Muscle of leg (tissue), 16 donors: ENCODE measurements around the gene NANOGP8. TPM values are rescaled to one million over a fixed set of nuclear protein-coding genes. Genes with fewer than 3 reads are reported as not detected.
"Not testable (repeated sequence)": the region's sequence is repeated elsewhere in the genome, so short reads cannot be mapped to it uniquely, and the experiment has no call there.

Source experiments
- DNase-seq: peaks from one replicate; pipeline ENCODE4 v3.0.0; 2013
- H3K27ac ChIP-seq: one replicate; pipeline ENCODE4 v1.5.1; 2013; ENCODE audit warnings: mild to moderate bottlenecking, low read length, control low read depth
- H3K27me3 ChIP-seq: one replicate; pipeline ENCODE4 v1.6.1; 2013; ENCODE audit warnings: low read length; ENCODE audit not compliant: control insufficient read depth, insufficient read depth
- H3K36me3 ChIP-seq: one replicate; pipeline ENCODE4 v1.6.1; 2013; ENCODE audit warnings: low read length; ENCODE audit not compliant: control insufficient read depth, insufficient read depth
- H3K4me1 ChIP-seq: one replicate; pipeline ENCODE4 v1.6.1; 2013; ENCODE audit warnings: low read length; ENCODE audit not compliant: control insufficient read depth, insufficient read depth
- H3K4me3 ChIP-seq: one replicate; pipeline ENCODE4 v1.5.1; 2013; ENCODE audit warnings: low read length, control low read depth
- H3K9me3 ChIP-seq: replicated peaks from 2 replicates; pipeline ENCODE4 v1.6.1; 2013; ENCODE audit warnings: low read depth, low read length; ENCODE audit not compliant: control insufficient read depth
- WGBS: methylation state at CpG from one replicate; pipeline ENCODE4 v1.1.5; 2013; ENCODE audit warnings: missing lambda C conversion rate; ENCODE audit not compliant: insufficient coverage; 5-methylcytosine and 5-hydroxymethylcytosine counted together
- long read RNA-seq, 11 donors: transcript quantifications; one replicate each; lab custom pipeline, GENCODE V29; 2026
- polyA plus RNA-seq, 8 donors: library from polyadenylated mRNA; unstranded; fragments of 120-200 nt; gene quantifications; one replicate each; pipeline versions ENCODE4 v1.2.1 to v1.2.3, GENCODE V29; 2013; ENCODE audit warnings: inconsistent platforms in 1 of 8, low replicate concordance in 1 of 8; ENCODE audit not compliant: insufficient read length in 8 of 8, insufficient read depth in 1 of 8
- total RNA-seq: library from RNA; stranded (reverse); fragments of 120-200 nt; gene quantifications from one replicate; pipeline ENCODE4 v1.2.4, GENCODE V29; 2013

Gene NANOGP8
- total RNA-seq: 0.27 TPM
- polyA plus RNA-seq: under 1 TPM in 1 of 8 donors, not detected in 7; 0.19 TPM
- long read RNA-seq, donor 1, partial matches to known transcripts: 0 of 2 reads
- long read RNA-seq, donor 1, other reads (novel, unspliced or antisense): 0 of 2 reads
- long read RNA-seq, donor 2: 0 reads
- long read RNA-seq, donor 3: 0 reads
- long read RNA-seq, donor 4: 0 reads
- long read RNA-seq, donor 5: 0 reads
- long read RNA-seq, donor 6, partial matches to known transcripts: 0 of 1 reads
- long read RNA-seq, donor 6, other reads (novel, unspliced or antisense): 0 of 1 reads
- long read RNA-seq, donor 7, partial matches to known transcripts: 0 of 1 reads
- long read RNA-seq, donor 7, other reads (novel, unspliced or antisense): 0 of 1 reads
- long read RNA-seq, donor 8: 0 reads
- long read RNA-seq, donor 9: 0 reads
- long read RNA-seq, donor 10: 0 reads
- long read RNA-seq, donor 11, partial matches to known transcripts: 0 of 1 reads
- long read RNA-seq, donor 11, other reads (novel, unspliced or antisense): 0 of 1 reads

- not testable (repeated sequence) for H3K4me3 ChIP-seq, H3K4me1 ChIP-seq, H3K36me3 ChIP-seq, H3K27me3 ChIP-seq, H3K27ac ChIP-seq, DNase-seq, H3K9me3 ChIP-seq
- WGBS: 61% methylated on average over 3 of the region's 8 CpGs
Observed at GRCh38 chr15:35085176-35085919, at the start of gene NANOGP8. Gene NANOGP8, minus strand, starts transcription at chr15:35085295. Its CDS starts 185 bp downstream, at chr15:35085110.

- Histone ChIP-seq H3K9me3 (no peaks in the 10 kb centered on the region), H3K36me3 (no peaks in the 10 kb centered on the region), H3K27me3 (no peaks in the 10 kb centered on the region), H3K4me3 (no peak overlapping the region), H3K4me1 (peaks cover 4% of the 10 kb centered on the region), H3K27ac (no peak overlapping the region)
- no peak for DNase-seq
- no CpG with 5 or more reads among the region's 1 CpG for WGBS
Observed at GRCh38 chr15:35134299-35134698, 49.2 kb upstream of the NANOGP8 start.

GRCh38 chr15:35130245-35130644, 45.1 kb upstream of the NANOGP8 start:
- no peaks in the 10 kb centered on the region for H3K36me3 ChIP-seq
- WGBS: no CpG with 5 or more reads among the region's 1 CpG
- no peaks in the 10 kb centered on the region for H3K9me3 ChIP-seq
- no peak overlapping the region for H3K27ac ChIP-seq
- no peaks in the 10 kb centered on the region for H3K27me3 ChIP-seq
- H3K4me1 ChIP-seq: no peaks in the 10 kb centered on the region
- peak; percentile 16 for DNase-seq
- H3K4me3 ChIP-seq: no peak overlapping the region

- Histone ChIP-seq H3K27me3 (no peaks in the 10 kb centered on the region), H3K36me3 (no peaks in the 10 kb centered on the region), H3K27ac (no peak overlapping the region), H3K9me3 (no peaks in the 10 kb centered on the region), H3K4me1 (no peaks in the 10 kb centered on the region), H3K4me3 (no peak overlapping the region)
- no peak for DNase-seq
- WGBS: no CpG with 5 or more reads among the region's 4 CpGs
Observed at GRCh38 chr15:35129361-35129760, 44.3 kb upstream of the NANOGP8 start.

GRCh38 chr15:35127717-35128116, 42.6 kb upstream of the NANOGP8 start:
- Histone ChIP-seq H3K36me3 (no peaks in the 10 kb centered on the region), H3K9me3 (no peaks in the 10 kb centered on the region), H3K4me1 (no peaks in the 10 kb centered on the region), H3K27me3 (no peaks in the 10 kb centered on the region), H3K4me3 (no peak overlapping the region), H3K27ac (no peak overlapping the region)
- WGBS: 86% methylated on average over 1 of the region's 1 CpG
- no peak for DNase-seq

GRCh38 chr15:35126236-35126635, 41.1 kb upstream of the NANOGP8 start:
- Histone ChIP-seq H3K27ac (no peak overlapping the region), H3K4me1 (no peaks in the 10 kb centered on the region), H3K4me3 (no peak overlapping the region), H3K9me3 (no peaks in the 10 kb centered on the region), H3K27me3 (no peaks in the 10 kb centered on the region), H3K36me3 (no peaks in the 10 kb centered on the region)
- no peak for DNase-seq
- no CpG with 5 or more reads among the region's 1 CpG for WGBS

- Histone ChIP-seq H3K4me3 (no peak overlapping the region), H3K36me3 (no peaks in the 10 kb centered on the region), H3K27me3 (no peaks in the 10 kb centered on the region), H3K27ac (no peak overlapping the region), H3K4me1 (no peaks in the 10 kb centered on the region), H3K9me3 (no peaks in the 10 kb centered on the region)
- no peak for DNase-seq
Observed at GRCh38 chr15:35123743-35124142, 38.6 kb upstream of the NANOGP8 start.

GRCh38 chr15:35121611-35122359, 36.7 kb upstream of the NANOGP8 start:
- WGBS: 91% methylated on average over 28 of the region's 47 CpGs
- H3K4me3 ChIP-seq: no peak overlapping the region

GRCh38 chr15:35120173-35120572, 35.1 kb upstream of the NANOGP8 start:
- DNase-seq: no peak
- H3K9me3 ChIP-seq: no peaks in the 10 kb centered on the region
- no peaks in the 10 kb centered on the region for H3K27me3 ChIP-seq
- H3K4me3 ChIP-seq: no peak overlapping the region
- H3K27ac ChIP-seq: no peak overlapping the region
- WGBS: 100% methylated on average over 3 of the region's 6 CpGs
- no peaks in the 10 kb centered on the region for H3K36me3 ChIP-seq
- no peaks in the 10 kb centered on the region for H3K4me1 ChIP-seq

More at GRCh38 chr15:35121611-35122359, 36.7 kb upstream of the NANOGP8 start:
- H3K36me3 ChIP-seq: no peaks in the 10 kb centered on the region
- H3K27ac ChIP-seq: no peak overlapping the region
- no peaks in the 10 kb centered on the region for H3K4me1 ChIP-seq
- DNase-seq: no peak
- H3K9me3 ChIP-seq: no peaks in the 10 kb centered on the region
- H3K27me3 ChIP-seq: no peaks in the 10 kb centered on the region

GRCh38 chr15:35118960-35119359, 33.9 kb upstream of the NANOGP8 start:
- no peak for DNase-seq
- Histone ChIP-seq H3K9me3 (no peaks in the 10 kb centered on the region), H3K36me3 (no peaks in the 10 kb centered on the region), H3K4me1 (no peaks in the 10 kb centered on the region), H3K27ac (no peak overlapping the region), H3K27me3 (no peaks in the 10 kb centered on the region), H3K4me3 (no peak overlapping the region)
- no CpG with 5 or more reads among the region's 2 CpGs for WGBS
